Measurements from ENCODE around the gene IZUMO1. TPM values are rescaled to one million over a fixed set of nuclear protein-coding genes. Genes with fewer than 3 reads are reported as not detected.

Gene IZUMO1
- total and polyA plus RNA-seq, 2 of the 13 experiments (the other 11 are each of a cell fraction or from before 2014, with no cell fraction given): 0.07 to 0.22 TPM

- TF ChIP-seq ZNF572 (CRISPR knock-in tag; IDR thresholded peaks at IDR 0.05) (no peak), SALL1 (CRISPR knock-in tag; IDR thresholded peaks at IDR 0.05) (no peak), NCOR1 (IDR thresholded peaks at IDR 0.05; ENCODE audit: borderline replicate concordance, low read length) (no peak), ZNF331 (CRISPR knock-in tag; IDR thresholded peaks at IDR 0.05) (no peak), TOE1 (CRISPR knock-in tag; IDR thresholded peaks at IDR 0.05) (no peak), ZNF879 (CRISPR knock-in tag; IDR thresholded peaks at IDR 0.05) (no peak), ZBTB26 (CRISPR knock-in tag; IDR thresholded peaks at IDR 0.05; ENCODE audit: borderline replicate concordance) (no peak), ZSCAN5A (CRISPR knock-in tag; IDR thresholded peaks at IDR 0.05; ENCODE audit: borderline replicate concordance) (no peak), NCOA1 (CRISPR knock-in tag; IDR thresholded peaks at IDR 0.05) (no peak), ZBTB20 (CRISPR knock-in tag; IDR thresholded peaks at IDR 0.05; ENCODE audit: borderline replicate concordance, low read depth) (no peak), ZNF556 (CRISPR knock-in tag; IDR thresholded peaks at IDR 0.05; ENCODE audit: borderline replicate concordance) (no peak), TARDBP (CRISPR knock-in tag; IDR thresholded peaks at IDR 0.05) (no peak), NFE2L1 (CRISPR knock-in tag; IDR thresholded peaks at IDR 0.05; ENCODE audit: borderline replicate concordance) (no peak), PTBP1 (IDR thresholded peaks at IDR 0.05; ENCODE audit: low read depth, low read length, poor library complexity, severe bottlenecking) (no peak), ZMAT3 (CRISPR knock-in tag; conservative IDR thresholded peaks at IDR 0.05) (no peak), ZSCAN29 (CRISPR knock-in tag; conservative IDR thresholded peaks at IDR 0.05) (no peak), ZNF460 (CRISPR knock-in tag; IDR thresholded peaks at IDR 0.05; ENCODE audit: borderline replicate concordance) (no peak), FOXM1 (CRISPR knock-in tag; IDR thresholded peaks at IDR 0.05) (no peak), ZNF569 (CRISPR knock-in tag; IDR thresholded peaks at IDR 0.05; ENCODE audit: borderline replicate concordance) (no peak), ZBTB43 (CRISPR knock-in tag; conservative IDR thresholded peaks at IDR 0.05) (no peak)
- TF ChIP-seq, protein P1, sequence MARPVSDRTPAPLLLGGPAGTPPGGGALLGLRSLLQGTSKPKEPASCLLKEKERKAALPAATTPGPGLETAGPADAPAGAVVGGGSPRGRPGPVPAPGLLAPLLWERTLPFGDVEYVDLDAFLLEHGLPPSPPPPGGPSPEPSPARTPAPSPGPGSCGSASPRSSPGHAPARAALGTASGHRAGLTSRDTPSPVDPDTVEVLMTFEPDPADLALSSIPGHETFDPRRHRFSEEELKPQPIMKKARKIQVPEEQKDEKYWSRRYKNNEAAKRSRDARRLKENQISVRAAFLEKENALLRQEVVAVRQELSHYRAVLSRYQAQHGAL (CRISPR knock-in tag; IDR thresholded peaks at IDR 0.05; ENCODE audit: not compliant biosample characterization): no peak
- TF ChIP-seq, protein P2, sequence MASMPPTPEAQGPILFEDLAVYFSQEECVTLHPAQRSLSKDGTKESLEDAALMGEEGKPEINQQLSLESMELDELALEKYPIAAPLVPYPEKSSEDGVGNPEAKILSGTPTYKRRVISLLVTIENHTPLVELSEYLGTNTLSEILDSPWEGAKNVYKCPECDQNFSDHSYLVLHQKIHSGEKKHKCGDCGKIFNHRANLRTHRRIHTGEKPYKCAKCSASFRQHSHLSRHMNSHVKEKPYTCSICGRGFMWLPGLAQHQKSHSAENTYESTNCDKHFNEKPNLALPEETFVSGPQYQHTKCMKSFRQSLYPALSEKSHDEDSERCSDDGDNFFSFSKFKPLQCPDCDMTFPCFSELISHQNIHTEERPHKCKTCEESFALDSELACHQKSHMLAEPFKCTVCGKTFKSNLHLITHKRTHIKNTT (CRISPR knock-in tag; IDR thresholded peaks at IDR 0.05): 0 out of 2 replicates have a peak, but pooled peaks have one; percentile 38
- TF ChIP-seq, protein P3, sequence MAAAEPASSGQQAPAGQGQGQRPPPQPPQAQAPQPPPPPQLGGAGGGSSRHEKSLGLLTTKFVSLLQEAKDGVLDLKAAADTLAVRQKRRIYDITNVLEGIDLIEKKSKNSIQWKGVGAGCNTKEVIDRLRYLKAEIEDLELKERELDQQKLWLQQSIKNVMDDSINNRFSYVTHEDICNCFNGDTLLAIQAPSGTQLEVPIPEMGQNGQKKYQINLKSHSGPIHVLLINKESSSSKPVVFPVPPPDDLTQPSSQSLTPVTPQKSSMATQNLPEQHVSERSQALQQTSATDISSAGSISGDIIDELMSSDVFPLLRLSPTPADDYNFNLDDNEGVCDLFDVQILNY (CRISPR knock-in tag; conservative IDR thresholded peaks at IDR 0.05): no peak
Observed at GRCh38 chr19:48745208-48745995, 1.3 kb downstream of the IZUMO1 start (continued).

All from HepG2 (cell line).